ENCODE data around the gene LCTL. TPM values are rescaled to one million over a fixed set of nuclear protein-coding genes. Genes with fewer than 3 reads are reported as not detected.
A peak's percentile ranks its signal among the peaks of the same experiment; 100 is the strongest.

The LCTL gene
- total and polyA plus RNA-seq, 7 donors: 0.01 TPM; not detected in 6

- Histone ChIP-seq H3K9me3 (no peaks in the 10 kb centered on the region), H3K36me3 (peaks cover 25 to 69% (median 47%) of the 10 kb centered on the region in 4 donors), H3K27ac (peak overlapping the region; percentile 86 to 92 (median 92)), H3K4me3 (no peak overlapping the region), H3K27me3 (no peaks in the 10 kb centered on the region), H3K4me1 (peaks cover 0 to 36% (median 33%) of the 10 kb centered on the region in 4 donors)
- DNase-seq: no peak
- 57 to 65% methylated on average over 3 of the region's 3 CpGs for WGBS, 2 donors
- intact Hi-C loops (cut with DNase I): no loop called here
- TF ChIP-seq EP300 (IDR thresholded peaks at IDR 0.05): no peak
- TF ChIP-seq POLR2AphosphoS5 (IDR thresholded peaks at IDR 0.05): peak in 1 of 4 donors; percentile 4
- TF ChIP-seq CTCF (IDR thresholded peaks at IDR 0.05): peak in 1 of 4 experiments; percentile 8
Observed at GRCh38 chr15:66498501-66499386, 67.1 kb downstream of the LCTL start.

Small RNA genes lying within 50 kb of the gene (small RNA-seq; reads per million reads assigned to genes)
- gene RF01159 (0 reads per million in 3 donors), gene SNORD16 (0 reads per million in 3 donors), gene SNORD18A (0 reads per million in 3 donors), gene SNORD18B (0 reads per million in 3 donors), gene SNORD18C (0 reads per million in 3 donors)

Other genes with a start within 250 kb of the LCTL start
- 10 to 100 TPM in 1 of 4 donors, 1 to 10 TPM in 3; 1.9 to 10.3 (median 6.1) TPM for gene TIPIN, start 209.3 kb downstream of the LCTL start, total RNA-seq
- gene TIPIN, start 209.3 kb downstream of the LCTL start, polyA plus RNA-seq: 1 to 10 TPM; 2.3 to 8.7 (median 2.4) TPM
- 10 to 100 TPM; 21.0 to 32.8 (median 25.7) TPM for gene MAP2K1, start 179.1 kb downstream of the LCTL start, total RNA-seq
- 10 to 100 TPM; 19.8 to 38.8 (median 36.8) TPM for gene MAP2K1, start 179.1 kb downstream of the LCTL start, polyA plus RNA-seq
- gene SNAPC5, start 68.2 kb downstream of the LCTL start, total RNA-seq: 10 to 100 TPM; 16.6 to 65.5 (median 53.3) TPM
- gene SNAPC5, start 68.2 kb downstream of the LCTL start, polyA plus RNA-seq: 10 to 100 TPM; 28.5 to 38.6 (median 30.0) TPM
- gene RPL4, start 61.1 kb downstream of the LCTL start, total RNA-seq: 1,000 to 10,000 TPM; 2,778 to 9,223 (median 4,574) TPM
- 1,000 to 10,000 TPM; 1,665 to 3,282 (median 2,730) TPM for gene RPL4, start 61.1 kb downstream of the LCTL start, polyA plus RNA-seq
- 1 to 10 TPM; 3.1 to 8.2 (median 3.6) TPM for gene ZWILCH, start 60.7 kb downstream of the LCTL start, total RNA-seq
- gene ZWILCH, start 60.7 kb downstream of the LCTL start, polyA plus RNA-seq: 1 to 10 TPM; 5.8 to 9.3 (median 6.0) TPM
- gene SMAD6, start 136.2 kb upstream of the LCTL start, total RNA-seq: 1 to 10 TPM; 4.8 to 8.0 (median 5.8) TPM
- gene SMAD6, start 136.2 kb upstream of the LCTL start, polyA plus RNA-seq: 1 to 10 TPM; 1.8 to 9.2 (median 1.8) TPM

Data from sigmoid colon (tissue), 7 donors.